HepG2 (cell line): ENCODE data around the gene SYNPO. TPM values are rescaled to one million over a fixed set of nuclear protein-coding genes. Genes with fewer than 3 reads are reported as not detected.

Experiments used
- ATF7 ChIP-seq, 2 experiments: fragments of 450-650 bp in 1 of 2; sonication (generic) in 1 of 2; formaldehyde crosslinking in 1 of 2; IDR thresholded peaks; 2 replicates each; pipeline versions ENCODE4 v1.4.0 to v1.6.1; 2016 to 2020; ENCODE audit warnings: antibody characterized with exemption in 1 of 2, mild to moderate bottlenecking in 1 of 2, missing genetic modification reagents in 1 of 2
- BCL6 ChIP-seq: IDR thresholded peaks from 2 replicates; pipeline ENCODE4 v1.6.1; 2016; ENCODE audit warnings: missing genetic modification reagents, missing compliant biosample characterization
- CHCHD3 ChIP-seq: sonication (generic); formaldehyde crosslinking; IDR thresholded peaks from 2 replicates; pipeline ENCODE4 v1.8.0; 2022; ENCODE audit warnings: mild to moderate bottlenecking, missing genetic modification reagents, moderate library complexity
- ETV5 ChIP-seq: IDR thresholded peaks from 2 replicates; pipeline ENCODE4 v1.6.1; 2018; ENCODE audit warnings: missing biosample characterization, missing genetic modification reagents, inconsistent platforms, borderline replicate concordance
- HMGA1 ChIP-seq: sonication (generic); formaldehyde crosslinking; conservative IDR thresholded peaks from 2 replicates; pipeline ENCODE4 v1.4.0; 2020; ENCODE audit warnings: missing genetic modification reagents
- KMT2A ChIP-seq: sonication (generic); formaldehyde crosslinking; IDR thresholded peaks from 2 replicates; pipeline ENCODE4 v1.4.0; 2020; ENCODE audit warnings: missing genetic modification reagents
- MYNN ChIP-seq: sonication (generic); formaldehyde crosslinking; IDR thresholded peaks from 2 replicates; pipeline ENCODE4 v1.4.0; 2020; ENCODE audit warnings: mild to moderate bottlenecking, low read depth, missing genetic modification reagents
- NFIB ChIP-seq: sonication (generic); formaldehyde crosslinking; IDR thresholded peaks from 2 replicates; pipeline ENCODE4 v1.9.0; 2021; ENCODE audit warnings: missing genetic modification reagents, mild to moderate bottlenecking, borderline replicate concordance
- NKX3-1 ChIP-seq: sonication (generic); formaldehyde crosslinking; IDR thresholded peaks from 2 replicates; pipeline ENCODE4 v1.5.0; 2020; ENCODE audit warnings: missing genetic modification reagents
- POLR2G ChIP-seq: fragments of 200-400 bp; formaldehyde crosslinking; IDR thresholded peaks from 2 replicates; pipeline ENCODE4 v1.6.1; 2018; ENCODE audit warnings: mild to moderate bottlenecking, low read depth, low read length, moderate library complexity
- SP2 ChIP-seq: sonication (generic); formaldehyde crosslinking; IDR thresholded peaks from 2 replicates; pipeline ENCODE4 v1.5.1; 2020; ENCODE audit warnings: mild to moderate bottlenecking, missing genetic modification reagents
- TOPORS ChIP-seq: sonication (generic); formaldehyde crosslinking; IDR thresholded peaks from 2 replicates; pipeline ENCODE4 v1.8.0; 2023; ENCODE audit warnings: mild to moderate bottlenecking, missing genetic modification reagents
- ZNF382 ChIP-seq: sonication (generic); formaldehyde crosslinking; IDR thresholded peaks from 2 replicates; pipeline ENCODE4 v1.5.0; 2020; ENCODE audit warnings: missing genetic modification reagents, mild to moderate bottlenecking, borderline replicate concordance
- ZNF557 ChIP-seq: sonication (generic); formaldehyde crosslinking; IDR thresholded peaks from 2 replicates; pipeline ENCODE4 v1.4.0; 2020; ENCODE audit warnings: missing genetic modification reagents
- ZNF589 ChIP-seq: sonication (generic); formaldehyde crosslinking; conservative IDR thresholded peaks from 2 replicates; pipeline ENCODE4 v1.8.0; 2022; ENCODE audit warnings: mild to moderate bottlenecking, moderate library complexity, missing genetic modification reagents
- ZNF614 ChIP-seq: IDR thresholded peaks from 2 replicates; pipeline ENCODE4 v1.6.1; 2018; ENCODE audit warnings: missing biosample characterization, missing genetic modification reagents, inconsistent platforms, borderline replicate concordance
- polyA plus RNA-seq, 8 experiments: library from polyadenylated mRNA; depleted of rRNA in 3 of 8; stranded (reverse) in 7 of 8; unstranded in 1 of 8; fragments of >200 nt; fragmentation: Illumina TruSeq in 4 of 8; extraction: Trizol in 4 of 8; gene quantifications; 2 replicates each; pipeline versions ENCODE4 v1.2.1 to v1.2.3, GENCODE V29; 2011 to 2016; ENCODE audit warnings: low read depth in 4 of 8, missing spikeins in 1 of 8, mixed read lengths in 1 of 8; ENCODE audit not compliant: insufficient read depth in 1 of 8
- total RNA-seq, 5 experiments: library from RNA; depleted of rRNA; stranded (reverse); fragments of >200 nt; fragmentation: Illumina TruSeq; extraction: Trizol; gene quantifications; 2 replicates each; pipeline ENCODE4 v1.2.3, GENCODE V29; 2016; ENCODE audit warnings: low read depth in 1 of 5
- TF ChIP-seq, protein P1 (sequence below): sonication (generic); formaldehyde crosslinking; IDR thresholded peaks from 2 replicates; pipeline ENCODE4 v1.9.0; 2021; ENCODE audit warnings: missing genetic modification reagents, borderline replicate concordance
- TF ChIP-seq, protein P2 (sequence below): sonication (generic); formaldehyde crosslinking; IDR thresholded peaks from 2 replicates; pipeline ENCODE4 v1.4.0; 2020; ENCODE audit warnings: missing genetic modification reagents
- TF ChIP-seq, protein P3 (sequence below): sonication (generic); formaldehyde crosslinking; IDR thresholded peaks from 2 replicates; pipeline ENCODE4 v1.5.0; 2020; ENCODE audit warnings: missing genetic modification reagents
- TF ChIP-seq, protein P4 (sequence below): sonication (generic); formaldehyde crosslinking; conservative IDR thresholded peaks from 2 replicates; pipeline ENCODE4 v1.8.0; 2022; ENCODE audit warnings: mild to moderate bottlenecking, moderate library complexity, missing genetic modification reagents
- TF ChIP-seq, protein P5 (sequence below): sonication (generic); formaldehyde crosslinking; IDR thresholded peaks from 2 replicates; pipeline ENCODE4 v1.4.0; 2020; ENCODE audit warnings: missing genetic modification reagents

The SYNPO gene
- total and polyA plus RNA-seq, 2 of the 13 experiments (the other 11 are each of a cell fraction or from before 2014, with no cell fraction given), result 0.09 to 0.30 TPM

DNA sequence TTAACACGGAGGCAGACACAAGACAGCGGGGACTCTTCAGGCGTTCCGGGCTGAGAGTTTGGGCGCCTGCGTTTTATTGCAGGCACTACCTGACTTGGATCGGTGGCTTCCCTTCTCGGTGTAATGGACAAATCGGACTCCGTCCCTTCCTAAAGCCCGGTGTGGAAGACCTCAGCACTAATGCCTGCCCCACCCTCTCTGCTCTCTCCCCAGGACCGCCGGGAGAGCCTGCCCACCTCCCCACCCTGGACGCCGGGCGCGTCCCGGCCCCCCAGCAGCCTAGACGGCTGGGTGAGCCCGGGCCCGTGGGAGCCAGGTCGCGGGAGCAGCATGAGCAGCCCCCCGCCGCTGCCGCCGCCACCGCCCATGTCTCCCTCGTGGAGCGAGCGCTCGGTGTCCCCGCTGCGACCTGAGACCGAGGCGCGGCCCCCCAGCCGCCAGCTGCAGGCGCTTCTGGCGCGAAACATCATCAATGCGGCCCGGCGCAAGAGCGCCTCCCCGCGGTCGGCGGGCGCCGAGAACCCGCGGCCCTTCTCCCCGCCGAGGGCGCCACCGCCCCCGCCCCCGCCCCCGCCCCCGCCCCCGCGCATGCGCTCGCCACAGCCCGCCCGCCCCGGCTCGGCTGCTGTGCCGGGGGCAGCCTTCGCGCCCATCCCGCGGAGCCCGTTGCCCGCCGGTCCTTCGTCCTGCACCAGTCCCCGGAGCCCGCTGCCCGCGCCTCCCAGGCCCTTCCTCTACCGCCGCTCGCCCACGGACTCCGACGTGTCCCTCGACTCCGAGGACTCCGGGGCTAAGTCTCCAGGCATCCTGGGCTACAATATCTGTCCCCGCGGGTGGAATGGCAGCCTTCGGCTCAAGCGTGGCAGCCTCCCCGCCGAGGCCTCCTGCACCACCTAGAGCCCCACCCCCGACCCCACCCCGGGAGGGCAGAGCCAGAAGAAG is 16.0 kb downstream of the SYNPO start (continued):
- TF ChIP-seq, protein P1, sequence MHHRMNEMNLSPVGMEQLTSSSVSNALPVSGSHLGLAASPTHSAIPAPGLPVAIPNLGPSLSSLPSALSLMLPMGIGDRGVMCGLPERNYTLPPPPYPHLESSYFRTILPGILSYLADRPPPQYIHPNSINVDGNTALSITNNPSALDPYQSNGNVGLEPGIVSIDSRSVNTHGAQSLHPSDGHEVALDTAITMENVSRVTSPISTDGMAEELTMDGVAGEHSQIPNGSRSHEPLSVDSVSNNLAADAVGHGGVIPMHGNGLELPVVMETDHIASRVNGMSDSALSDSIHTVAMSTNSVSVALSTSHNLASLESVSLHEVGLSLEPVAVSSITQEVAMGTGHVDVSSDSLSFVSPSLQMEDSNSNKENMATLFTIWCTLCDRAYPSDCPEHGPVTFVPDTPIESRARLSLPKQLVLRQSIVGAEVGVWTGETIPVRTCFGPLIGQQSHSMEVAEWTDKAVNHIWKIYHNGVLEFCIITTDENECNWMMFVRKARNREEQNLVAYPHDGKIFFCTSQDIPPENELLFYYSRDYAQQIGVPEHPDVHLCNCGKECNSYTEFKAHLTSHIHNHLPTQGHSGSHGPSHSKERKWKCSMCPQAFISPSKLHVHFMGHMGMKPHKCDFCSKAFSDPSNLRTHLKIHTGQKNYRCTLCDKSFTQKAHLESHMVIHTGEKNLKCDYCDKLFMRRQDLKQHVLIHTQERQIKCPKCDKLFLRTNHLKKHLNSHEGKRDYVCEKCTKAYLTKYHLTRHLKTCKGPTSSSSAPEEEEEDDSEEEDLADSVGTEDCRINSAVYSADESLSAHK, result no peak
- TF ChIP-seq, protein P2, sequence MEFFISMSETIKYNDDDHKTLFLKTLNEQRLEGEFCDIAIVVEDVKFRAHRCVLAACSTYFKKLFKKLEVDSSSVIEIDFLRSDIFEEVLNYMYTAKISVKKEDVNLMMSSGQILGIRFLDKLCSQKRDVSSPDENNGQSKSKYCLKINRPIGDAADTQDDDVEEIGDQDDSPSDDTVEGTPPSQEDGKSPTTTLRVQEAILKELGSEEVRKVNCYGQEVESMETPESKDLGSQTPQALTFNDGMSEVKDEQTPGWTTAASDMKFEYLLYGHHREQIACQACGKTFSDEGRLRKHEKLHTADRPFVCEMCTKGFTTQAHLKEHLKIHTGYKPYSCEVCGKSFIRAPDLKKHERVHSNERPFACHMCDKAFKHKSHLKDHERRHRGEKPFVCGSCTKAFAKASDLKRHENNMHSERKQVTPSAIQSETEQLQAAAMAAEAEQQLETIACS (CRISPR knock-in tag), result no peak
- no peak for TF ChIP-seq ZNF382 (CRISPR knock-in tag)
- TF ChIP-seq, protein P3, sequence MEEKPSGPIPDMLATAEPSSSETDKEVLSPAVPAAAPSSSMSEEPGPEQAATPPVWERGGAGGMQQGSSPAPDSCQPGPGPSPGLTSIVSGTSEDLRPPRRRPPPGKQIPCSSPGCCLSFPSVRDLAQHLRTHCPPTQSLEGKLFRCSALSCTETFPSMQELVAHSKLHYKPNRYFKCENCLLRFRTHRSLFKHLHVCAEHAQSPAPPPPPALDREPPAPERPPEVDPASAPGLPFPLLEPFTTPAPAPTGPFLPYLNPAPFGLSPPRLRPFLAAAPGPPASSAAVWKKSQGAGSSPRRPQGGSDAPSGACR (CRISPR knock-in tag), result no peak
- no peak for TF ChIP-seq NFIB (CRISPR knock-in tag)
- no peak for TF ChIP-seq ZNF557 (CRISPR knock-in tag)
- TF ChIP-seq CHCHD3, result 0 out of 2 replicates have a peak, but pooled peaks have one; percentile 39
- TF ChIP-seq SP2, result 0 out of 2 replicates have a peak, but pooled peaks have one; percentile 24
- TF ChIP-seq, protein P4, sequence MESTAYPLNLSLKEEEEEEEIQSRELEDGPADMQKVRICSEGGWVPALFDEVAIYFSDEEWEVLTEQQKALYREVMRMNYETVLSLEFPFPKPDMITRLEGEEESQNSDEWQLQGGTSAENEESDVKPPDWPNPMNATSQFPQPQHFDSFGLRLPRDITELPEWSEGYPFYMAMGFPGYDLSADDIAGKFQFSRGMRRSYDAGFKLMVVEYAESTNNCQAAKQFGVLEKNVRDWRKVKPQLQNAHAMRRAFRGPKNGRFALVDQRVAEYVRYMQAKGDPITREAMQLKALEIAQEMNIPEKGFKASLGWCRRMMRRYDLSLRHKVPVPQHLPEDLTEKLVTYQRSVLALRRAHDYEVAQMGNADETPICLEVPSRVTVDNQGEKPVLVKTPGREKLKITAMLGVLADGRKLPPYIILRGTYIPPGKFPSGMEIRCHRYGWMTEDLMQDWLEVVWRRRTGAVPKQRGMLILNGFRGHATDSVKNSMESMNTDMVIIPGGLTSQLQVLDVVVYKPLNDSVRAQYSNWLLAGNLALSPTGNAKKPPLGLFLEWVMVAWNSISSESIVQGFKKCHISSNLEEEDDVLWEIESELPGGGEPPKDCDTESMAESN (CRISPR knock-in tag), result no peak
- TF ChIP-seq ZNF614 (CRISPR knock-in tag), result no peak
- no peak for TF ChIP-seq NKX3-1 (CRISPR knock-in tag)
- TF ChIP-seq HMGA1 (CRISPR knock-in tag), result no peak
- TF ChIP-seq ZNF589, result no peak
- TF ChIP-seq POLR2G, result no peak
- no peak for TF ChIP-seq ATF7 (IDR thresholded peaks at IDR 0.05)
- TF ChIP-seq ATF7 (CRISPR knock-in tag; IDR thresholded peaks at IDR 0.05), result no peak
- TF ChIP-seq KMT2A (CRISPR knock-in tag), result no peak
- TF ChIP-seq BCL6, result 0 out of 2 replicates have a peak, but pooled peaks have one; percentile 21
- TF ChIP-seq ETV5 (CRISPR knock-in tag), result no peak
- TF ChIP-seq, protein P5, sequence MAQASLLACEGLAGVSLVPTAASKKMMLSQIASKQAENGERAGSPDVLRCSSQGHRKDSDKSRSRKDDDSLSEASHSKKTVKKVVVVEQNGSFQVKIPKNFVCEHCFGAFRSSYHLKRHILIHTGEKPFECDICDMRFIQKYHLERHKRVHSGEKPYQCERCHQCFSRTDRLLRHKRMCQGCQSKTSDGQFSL (CRISPR knock-in tag), result no peak
- TF ChIP-seq MYNN (CRISPR knock-in tag), result no peak
- no peak for TF ChIP-seq TOPORS (CRISPR knock-in tag)
